ENCODE measurements around the gene RGS8.
"Not testable (repeated sequence)": the region's sequence is repeated elsewhere in the genome, so short reads cannot be mapped to it uniquely, and the experiment has no call there.

Gene RGS8

DNA sequence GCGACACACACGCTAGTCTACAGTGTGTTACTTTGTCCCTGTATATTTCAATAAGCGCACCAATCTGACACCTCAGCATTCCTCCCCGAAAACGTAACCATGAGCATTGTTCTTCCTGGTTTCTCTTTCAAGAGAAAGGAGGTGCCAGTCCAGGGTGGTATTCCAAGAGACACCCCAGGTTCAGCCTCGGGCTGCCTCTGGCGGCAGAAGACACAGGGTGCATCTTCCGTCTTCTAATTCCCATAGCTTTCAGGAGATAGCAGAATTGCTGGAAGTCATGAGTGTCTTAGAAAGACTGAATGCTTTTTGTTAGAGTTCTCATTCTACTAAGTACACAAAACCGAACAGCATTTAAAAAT, 15.9 kb upstream of the RGS8 start:
- DNase-seq, result no peak

DNA sequence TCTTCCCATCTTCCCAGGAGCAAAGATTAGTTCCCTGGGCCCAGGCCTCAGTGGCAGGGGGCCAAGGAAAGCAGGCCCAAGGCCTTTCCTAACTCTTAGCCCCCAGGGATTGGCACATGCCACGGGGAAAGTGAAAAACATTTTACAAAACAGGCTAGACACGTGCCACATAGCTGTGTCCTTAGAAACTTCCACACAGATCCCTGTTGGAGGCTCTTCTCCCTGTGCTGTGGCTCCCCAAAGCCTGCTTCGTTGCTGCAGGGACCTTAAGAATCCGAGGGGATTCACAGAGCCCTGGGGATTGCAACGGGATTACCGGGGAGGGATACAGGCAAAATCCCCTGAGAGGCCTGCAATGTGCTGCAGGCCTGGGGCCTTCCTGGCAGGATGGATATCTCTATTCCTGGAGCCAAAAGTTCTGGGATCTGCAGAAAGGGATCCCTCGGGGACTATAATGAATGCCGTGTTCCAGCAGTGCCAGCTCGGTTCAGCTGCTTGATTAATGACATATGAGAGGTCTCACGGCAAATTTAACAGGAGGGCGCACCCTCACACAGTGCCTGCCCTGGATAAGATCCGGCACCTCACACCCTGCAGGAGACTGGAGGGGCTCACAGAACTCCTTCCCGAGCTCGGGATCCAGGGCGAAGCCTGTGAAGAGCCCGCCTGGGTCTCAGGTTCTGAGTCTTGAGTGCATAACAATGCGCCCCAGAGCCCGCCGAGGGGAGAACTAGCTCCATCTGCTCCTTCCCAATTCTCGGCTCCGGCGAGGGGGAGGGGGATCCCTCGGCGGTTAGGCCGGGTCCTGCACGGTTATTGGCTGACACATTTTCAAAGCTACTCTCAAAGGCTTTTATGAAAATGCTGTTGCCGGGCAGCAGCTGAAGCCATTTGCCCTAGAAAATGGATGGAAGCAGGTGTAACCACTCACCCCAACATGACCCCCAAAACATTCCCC, 15.3 kb upstream of the RGS8 start:
- DNase-seq, result no peak

DNA sequence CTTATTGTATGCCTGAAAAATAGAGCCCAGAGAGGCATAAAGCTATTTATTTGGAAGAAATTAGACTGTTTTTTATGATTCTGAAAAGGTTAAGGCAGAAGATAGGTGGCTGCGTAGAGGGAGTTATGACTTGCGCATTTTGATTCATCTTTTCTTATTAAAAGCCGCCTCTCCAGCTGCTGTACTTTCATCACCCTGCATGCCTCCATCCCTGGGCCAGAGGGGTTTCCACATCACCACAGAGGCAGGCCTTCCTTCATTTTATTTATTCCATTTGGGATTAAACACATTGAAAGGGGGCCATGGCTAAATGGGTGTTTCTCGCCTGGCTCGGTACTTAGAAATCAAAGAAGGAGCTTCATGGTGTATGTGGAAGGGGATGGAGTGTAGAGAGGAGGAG, 14.6 kb upstream of the RGS8 start:
- DNase-seq, result no peak

DNA sequence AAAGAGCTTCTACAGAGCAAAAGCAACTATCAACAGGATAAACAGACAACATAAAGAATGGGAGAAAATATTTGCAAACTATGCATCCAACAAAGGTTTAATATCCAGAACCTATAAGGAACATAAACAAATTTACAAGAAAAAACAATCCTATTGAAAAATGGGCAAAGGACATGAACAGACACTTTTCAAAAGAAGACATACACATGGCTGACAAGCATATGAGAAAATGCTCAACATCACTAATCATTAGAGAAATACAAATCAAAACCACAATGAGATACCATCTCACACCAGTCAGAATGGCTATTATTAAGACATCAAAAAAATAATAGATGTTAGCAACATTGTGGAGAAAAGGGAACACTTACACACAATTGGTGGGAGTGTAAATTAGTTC, 8.8 kb upstream of the RGS8 start:
- DNase-seq, result not testable (repeated sequence)

DNA sequence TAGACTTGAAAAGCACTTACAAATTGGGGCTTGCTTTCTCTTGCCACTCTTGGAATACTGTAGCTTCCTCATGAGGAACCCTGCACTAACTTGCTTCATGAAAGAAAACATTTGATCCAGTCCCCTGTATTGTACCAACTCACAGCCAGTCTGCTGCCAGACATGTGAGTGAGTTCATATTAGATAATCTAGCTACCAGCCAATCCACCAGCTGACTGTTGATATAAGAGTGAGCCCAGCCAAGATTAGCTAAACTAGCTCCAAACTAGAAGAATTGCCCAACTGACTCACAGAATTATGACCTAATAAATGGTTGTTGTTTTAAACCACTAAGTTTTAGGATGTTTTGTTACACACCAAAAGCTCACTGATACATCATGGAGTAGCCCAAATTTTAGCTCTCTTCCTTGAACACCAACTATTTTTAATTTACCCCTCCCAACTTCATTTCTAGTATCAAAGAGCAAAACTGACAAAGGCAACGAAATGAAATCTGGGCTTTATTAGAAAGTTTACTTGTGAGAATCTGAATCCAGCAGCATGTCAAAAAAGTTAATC, 6.6 kb upstream of the RGS8 start:
- DNase-seq, result no peak

DNA sequence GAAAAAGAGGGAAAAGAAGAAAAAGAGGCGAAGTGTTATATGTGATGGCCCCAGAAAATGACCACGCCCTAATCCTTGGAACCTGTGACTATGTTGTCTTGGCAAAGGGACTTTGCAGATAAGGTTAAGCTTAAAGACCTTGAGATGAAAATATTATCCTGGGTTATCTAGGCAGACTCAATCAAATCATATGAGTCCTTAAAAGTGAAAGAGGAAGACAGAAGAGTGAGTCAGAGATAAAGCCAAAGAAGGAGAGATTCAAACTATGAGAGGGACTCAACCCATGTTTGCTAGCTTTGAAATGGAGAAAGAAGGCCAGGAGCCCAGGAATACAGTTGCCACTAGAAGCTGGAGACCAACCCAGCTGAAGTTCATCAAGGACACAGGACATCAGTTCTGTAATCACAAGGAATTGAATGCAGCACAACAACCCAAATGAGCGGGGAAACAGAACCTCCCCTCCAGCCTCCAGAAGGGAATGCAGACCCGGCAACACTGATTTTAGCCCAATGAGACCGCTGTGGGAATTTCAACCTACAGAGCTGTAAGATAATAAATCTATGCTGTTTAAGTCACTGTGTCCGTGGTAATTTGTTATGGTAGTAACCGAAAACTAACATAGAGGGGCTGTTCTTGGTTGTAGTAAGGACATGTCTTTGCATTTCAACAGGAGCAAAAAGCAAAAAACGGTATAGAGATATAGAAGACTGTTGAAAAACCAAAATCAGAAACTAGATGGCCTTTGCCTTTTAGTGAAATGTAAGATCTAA, 4.2 kb upstream of the RGS8 start:
- DNase-seq, result no peak

DNA sequence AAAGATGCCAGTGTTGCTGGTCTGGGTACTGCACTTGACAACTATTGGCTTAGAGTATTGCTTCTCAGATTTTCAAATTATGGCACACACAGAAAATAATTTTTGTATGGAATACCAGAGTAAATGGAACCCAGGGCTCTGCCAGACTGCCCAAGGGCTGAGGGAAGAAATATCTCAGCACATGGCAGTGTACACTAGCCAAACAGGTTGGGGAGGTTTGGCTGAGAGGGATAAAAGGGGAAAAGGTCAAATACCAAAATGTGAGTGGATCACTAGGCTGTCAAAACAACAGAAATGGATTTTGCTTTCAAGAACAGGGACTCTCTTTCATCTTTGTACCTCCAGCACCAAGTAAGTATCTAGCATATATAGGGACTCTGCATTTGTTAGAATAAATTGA, 3.0 kb upstream of the RGS8 start:
- DNase-seq, result no peak

DNA sequence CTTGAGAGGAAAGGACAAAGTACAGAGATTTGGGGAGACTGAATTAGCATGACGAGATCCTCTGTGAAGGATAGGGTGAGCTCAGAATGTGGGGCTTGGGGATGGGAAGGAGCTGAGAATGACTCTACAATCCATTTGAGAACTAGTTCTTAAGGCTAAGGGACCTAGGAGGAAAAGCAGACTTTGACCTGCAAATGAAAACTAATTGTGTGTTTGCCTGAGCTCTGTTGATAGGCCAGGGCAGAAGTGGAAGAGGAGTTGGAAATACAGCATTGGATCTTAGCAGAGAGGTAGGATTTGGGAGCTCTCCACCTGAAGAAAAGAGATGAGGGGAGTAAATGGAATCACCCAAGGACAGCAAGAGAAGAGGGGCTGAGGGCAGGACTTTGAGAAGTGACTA, 2.1 kb upstream of the RGS8 start:
- no peak for DNase-seq

DNA sequence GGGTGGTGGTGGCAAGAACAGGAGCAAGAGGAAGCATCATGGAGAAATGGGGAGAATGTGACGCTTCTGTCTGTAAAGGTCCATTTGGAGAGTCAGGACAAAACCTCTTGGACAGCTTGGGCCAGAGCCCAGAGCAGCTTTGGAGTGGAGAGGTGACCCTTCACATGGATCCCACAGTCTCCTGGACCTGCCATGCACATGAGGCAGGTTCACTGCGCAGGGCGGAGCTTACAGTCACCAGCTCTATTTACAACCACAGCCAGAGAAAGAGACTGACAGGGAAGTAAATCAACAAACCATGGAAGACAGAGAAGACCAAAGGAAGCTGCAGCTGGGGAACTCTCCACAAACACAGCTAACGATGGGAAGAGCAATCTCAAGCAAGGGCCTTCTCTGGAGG, 828 bp upstream of the RGS8 start:
- DNase-seq, result no peak

DNA sequence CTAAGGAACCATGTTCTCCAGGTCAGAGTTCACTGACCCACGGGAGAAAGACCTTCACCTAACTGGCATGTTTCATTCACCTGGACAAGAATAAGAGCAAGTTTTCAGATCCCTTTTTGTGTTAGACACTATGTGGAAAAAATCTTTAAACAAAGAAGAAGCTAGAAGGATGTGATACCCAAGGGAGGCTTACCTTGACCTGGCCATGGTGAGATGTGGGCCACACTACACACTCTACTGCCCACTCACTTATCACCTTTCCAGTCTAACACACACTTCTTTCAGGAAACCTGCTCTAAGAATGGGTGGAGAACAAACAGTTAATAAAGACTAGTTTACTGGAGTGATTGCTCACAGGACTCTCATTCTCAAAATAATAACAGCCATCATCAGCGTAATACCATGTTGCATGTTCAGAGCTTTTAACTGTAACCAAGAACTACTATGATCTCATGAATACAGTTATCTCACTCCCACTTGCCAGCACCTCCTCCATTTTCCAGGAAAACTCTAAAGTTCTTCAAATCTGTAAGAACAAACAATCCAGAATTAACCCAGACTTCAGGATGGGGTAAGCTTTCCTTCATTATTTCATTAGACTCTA, 1.4 kb downstream of the RGS8 start:
- DNase-seq, result no peak

DNA sequence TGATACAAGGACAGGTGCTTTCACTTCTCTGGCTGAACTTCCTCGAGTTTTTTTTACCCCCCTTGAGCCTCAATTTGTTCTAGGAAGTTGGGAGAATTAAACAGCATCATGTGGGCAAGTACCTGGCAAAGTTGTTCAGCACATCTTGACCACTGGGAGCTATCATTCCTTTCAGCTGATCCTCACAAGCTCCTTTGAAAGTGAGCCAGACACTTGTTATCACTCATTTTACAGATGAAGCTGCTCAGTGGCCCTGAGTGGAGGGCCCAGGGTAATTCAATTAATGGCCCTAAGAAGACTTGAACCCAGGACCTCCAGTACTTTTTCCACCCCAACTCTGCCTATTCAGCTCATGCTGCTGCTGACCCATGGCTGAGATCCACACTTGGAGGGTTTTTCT, 2.0 kb downstream of the RGS8 start:
- no peak for DNase-seq

DNA sequence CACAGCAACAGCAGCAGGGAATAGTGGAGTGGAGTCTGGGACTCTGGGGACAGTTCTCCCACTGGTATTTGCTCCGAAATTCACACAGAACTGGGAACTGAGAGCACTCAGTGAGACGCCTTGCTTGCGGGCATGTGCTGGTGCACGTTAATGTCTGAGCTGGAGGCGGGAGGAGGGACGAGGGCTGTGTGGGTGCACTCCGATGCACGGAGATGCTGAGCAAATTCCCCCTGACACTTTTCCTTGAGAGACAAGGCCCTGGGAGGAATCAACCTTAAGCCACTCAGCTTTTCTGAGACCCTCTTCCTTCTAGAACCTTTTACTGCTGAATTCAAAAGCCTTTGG, 2.8 kb downstream of the RGS8 start:
- no peak for DNase-seq

DNA sequence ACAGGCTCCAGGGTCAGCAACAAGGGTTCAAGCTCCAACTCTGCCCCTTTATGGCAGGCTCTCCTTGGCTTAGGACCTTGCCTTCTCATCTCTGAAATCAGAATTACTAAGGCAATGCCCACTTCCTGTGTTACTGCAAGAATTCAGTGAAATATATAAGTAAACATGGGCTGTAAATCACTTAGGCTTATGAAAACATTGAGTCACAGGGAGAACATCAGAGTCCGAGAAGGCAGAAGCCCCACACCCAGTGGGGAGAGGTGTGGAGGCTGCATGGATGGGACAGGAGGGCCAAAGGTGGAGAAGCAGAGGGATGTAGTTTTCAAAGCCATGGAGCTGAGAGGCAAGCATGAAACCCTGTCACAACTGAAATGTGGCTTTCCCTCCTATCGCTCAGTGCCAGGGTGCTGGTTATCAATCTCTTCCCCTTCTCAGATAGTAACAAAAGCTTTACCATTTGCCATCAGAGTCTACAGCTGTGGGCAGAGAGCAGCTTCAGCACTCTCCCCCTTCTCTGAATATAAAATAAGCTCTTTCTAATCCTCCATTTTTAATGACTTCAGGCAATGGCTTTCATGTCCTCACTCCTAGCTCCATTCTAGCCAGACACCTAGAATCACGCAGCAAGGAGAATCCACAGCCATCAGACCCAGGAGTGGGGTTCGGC, 3.4 kb downstream of the RGS8 start:
- no peak for DNase-seq

DNA sequence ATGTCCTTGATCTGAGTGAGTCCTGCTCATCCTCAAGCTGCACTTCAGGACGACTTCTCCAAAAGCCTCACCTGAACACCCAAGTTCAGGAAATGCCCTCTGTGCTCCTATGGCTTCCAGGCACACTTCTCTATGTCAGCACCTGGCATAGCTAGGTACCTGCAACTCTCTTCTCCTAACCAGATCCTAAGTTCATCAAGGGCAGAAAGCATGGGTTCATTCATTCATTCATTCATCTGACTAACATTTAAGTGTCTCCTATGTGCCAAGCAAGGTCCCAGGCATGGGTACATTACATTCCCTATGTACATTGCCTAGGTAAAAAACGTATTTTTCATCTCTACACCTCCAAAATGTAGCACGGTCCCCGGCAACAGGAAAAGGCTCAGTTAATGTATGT, 4.0 kb downstream of the RGS8 start:
- DNase-seq, result no peak

DNA sequence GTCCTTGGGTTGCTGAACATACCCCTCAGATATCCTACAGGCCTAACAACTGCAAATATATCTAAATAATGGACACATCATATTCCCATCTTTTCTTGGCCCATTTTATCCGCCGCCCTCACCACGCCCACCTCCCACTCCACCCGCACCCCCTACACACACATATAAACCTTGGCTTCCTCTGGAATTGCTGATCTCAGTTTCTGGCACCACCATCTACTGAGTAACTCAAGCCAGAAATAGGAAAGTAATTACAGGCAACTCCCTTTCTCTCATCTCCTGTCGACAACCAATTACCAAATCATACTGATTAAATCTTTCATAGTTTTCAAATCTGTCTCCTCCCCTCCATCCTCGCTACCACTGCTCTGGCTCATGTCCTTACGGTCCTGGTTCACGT, 4.7 kb downstream of the RGS8 start:
- no peak for DNase-seq

DNA sequence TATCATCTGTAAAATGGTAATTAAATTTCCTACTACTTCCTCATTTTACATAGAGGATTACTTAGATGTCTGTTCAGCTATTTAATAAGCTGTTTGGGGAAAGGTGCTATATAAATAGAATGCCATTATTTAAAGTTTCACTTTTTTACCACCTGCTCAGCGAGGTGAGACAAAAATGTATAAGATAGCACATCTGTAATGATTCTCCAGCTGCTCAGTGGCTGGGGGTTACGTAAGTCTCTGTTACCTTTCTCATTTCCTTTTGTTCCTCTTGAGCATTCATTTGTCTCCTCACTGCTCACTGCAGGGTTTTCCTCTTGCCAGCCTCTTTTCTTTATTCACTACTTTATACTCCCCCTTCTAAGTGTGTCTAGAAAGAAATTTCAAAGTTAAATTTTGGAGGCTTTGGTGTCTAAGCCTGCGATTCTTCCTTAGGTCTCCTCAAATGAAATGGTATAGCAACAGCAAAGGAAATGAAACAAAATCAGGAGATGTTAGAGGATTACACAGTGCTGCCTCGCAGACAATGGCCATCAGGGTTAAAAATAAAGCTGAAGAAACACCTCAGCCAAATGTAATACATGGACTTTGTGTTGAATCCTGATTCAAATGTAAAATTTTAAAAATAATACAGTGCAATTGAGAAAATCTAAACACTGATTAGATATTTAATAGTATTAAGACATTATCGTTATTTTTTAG, 6.8 kb downstream of the RGS8 start:
- DNase-seq, result no peak

DNA sequence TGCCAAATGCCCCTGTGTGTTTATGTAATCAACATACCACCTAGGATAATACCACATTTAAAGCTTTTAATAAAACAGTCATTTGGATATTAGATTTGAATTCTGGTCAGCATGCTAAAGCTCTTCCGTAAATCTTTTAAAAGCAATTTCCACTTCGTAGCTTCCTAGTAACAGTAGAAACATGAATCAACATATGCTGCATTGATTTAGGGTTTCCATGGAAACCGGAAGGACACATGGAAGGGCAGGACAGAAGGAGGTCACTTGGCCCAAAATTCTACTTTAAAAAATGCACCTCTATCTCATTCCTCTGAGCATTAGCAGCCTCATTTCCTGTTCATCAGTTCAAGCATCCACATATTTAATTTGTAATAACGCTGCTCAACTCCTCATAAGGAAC, 8.1 kb downstream of the RGS8 start:
- DNase-seq, result no peak

DNA sequence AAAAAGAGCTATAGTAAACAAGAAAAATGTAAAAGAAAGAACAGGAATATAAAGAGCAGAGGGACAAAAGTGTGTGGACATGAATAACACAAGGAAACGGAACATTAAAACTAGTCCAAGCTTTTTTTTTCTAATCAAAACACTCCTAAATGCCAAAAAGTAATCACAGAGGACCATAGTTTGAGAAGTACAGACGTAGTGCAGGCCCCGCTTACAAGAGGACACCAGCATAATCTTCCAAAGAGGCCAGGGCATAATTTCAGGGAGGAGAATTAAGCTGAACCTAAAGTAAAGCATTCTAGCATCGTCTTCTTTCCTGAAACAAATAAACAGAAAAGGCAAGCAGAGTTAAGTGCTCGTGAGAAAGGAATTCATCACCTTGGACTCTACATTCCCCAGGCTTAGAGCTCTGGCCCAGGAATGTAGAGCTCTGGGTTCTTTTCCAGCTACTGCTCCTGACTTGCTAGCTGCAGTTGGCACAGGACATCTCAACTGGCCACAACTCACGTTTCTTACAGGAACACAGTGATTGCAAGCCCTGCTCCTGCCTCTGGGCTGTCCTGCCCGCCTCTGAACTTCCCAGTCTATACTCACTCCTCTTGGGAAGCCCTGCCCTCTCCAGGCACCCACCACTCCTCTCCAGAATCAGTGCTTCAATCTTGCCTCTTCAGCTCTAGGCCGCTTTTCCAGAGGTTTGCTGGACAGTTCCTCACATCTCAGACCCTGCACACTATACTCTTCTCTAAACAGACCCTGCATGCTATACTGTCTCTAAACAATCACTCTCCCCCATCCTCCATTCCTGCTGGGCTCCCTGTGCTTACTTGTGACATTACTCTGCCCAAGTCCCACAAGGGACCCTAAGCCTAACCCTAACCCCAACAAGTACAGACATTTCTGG, 9.8 kb downstream of the RGS8 start:
- no peak for DNase-seq

DNA sequence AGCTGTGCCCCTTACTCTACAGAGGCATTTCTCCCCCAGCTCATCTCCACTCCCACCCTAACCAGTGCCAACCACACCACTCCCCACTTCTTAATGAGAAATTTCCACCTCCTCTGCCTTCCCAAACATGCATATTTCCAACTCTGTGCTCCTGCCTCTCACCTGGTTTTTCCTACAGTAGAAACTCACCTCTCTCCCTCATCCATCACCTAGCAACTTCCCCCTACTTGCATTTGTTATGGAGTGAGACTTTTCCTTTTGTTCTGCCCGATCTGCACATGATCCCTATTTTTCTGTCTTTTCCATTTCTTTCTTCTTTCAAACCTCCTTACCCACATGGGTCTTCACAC, 11.9 kb downstream of the RGS8 start:
- no peak for DNase-seq

DNA sequence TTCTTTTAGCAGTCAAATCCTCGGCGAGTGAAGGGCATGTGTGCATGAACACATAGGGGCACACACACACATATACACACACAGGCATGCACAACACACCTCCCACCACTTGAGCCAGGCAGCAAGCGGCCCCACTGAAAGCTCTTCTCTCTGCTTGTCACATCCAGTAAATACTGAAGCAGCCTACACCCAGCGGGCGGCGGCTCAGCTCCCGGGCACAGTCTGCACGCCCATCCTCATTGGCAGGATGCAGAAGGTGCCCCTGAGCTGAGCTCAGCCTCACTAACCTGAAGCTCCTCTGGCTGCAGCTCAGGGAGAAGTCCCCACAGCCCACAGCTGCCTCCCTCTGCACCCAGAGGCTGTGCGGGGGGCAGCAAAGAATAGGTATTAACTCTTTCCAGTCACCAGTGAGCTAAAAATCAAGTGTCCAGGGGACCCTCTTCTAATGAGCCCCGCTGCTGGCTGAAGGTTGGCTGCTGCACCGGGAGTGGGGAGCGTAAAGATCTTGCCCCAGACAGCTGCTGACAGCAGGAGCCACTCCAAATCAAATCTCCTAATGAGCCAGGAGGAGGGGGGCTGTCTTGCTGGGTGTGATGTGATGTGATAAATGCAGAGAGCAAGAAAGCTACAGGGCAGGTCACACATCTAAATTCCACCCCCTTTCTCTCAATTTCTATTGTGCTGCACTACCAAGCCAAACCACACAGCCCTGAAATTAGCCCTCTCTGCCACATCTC, 12.5 kb downstream of the RGS8 start:
- no peak for DNase-seq

Measured in NCI-H1930 (cell line).